Fibroblast of lung (primary cell): ENCODE data around the gene TCF7L1. TPM values are rescaled to one million over a fixed set of nuclear protein-coding genes. Genes with fewer than 3 reads are reported as not detected.

Experiments used
- DNase-seq, 2 donors: peaks; one replicate each; pipeline versions ENCODE4 v3.0.0 to v3.0.0-alpha.2; 2010; ENCODE audit warnings: low read depth in 2 of 2
- H2AFZ ChIP-seq: 2 replicates; pipeline ENCODE4 v1.5.1; 2012; ENCODE audit warnings: low read length, control low read depth, inconsistent platforms
- H3K27ac ChIP-seq: 2 replicates; pipeline ENCODE4 v1.5.1; 2011; ENCODE audit warnings: low read length, control low read depth; ENCODE audit not compliant: insufficient read depth
- H3K27me3 ChIP-seq: 2 replicates; pipeline ENCODE4 v1.5.1; 2011; ENCODE audit warnings: mild to moderate bottlenecking, low read length; ENCODE audit not compliant: control insufficient read depth, insufficient read depth
- H3K36me3 ChIP-seq: 2 replicates; pipeline ENCODE4 v1.5.1; 2011; ENCODE audit warnings: low read length; ENCODE audit not compliant: control insufficient read depth, insufficient read depth
- H3K4me1 ChIP-seq: 2 replicates; pipeline ENCODE4 v1.5.1; 2011; ENCODE audit warnings: low read length; ENCODE audit not compliant: control insufficient read depth, insufficient read depth; ENCODE audit errors: extremely low read depth
- H3K4me2 ChIP-seq: 2 replicates; pipeline ENCODE4 v1.5.1; 2011; ENCODE audit warnings: low read length, control low read depth; ENCODE audit not compliant: insufficient read depth; ENCODE audit errors: extremely low read depth
- H3K4me3 ChIP-seq, 4 experiments: fragments of 200-600 bp in 1 of 4; sonication (generic) in 1 of 4; replicated peaks in 1 of 4; 2 replicates each; pipeline ENCODE4 v1.5.1; 2011 to 2016; ENCODE audit warnings: low read length in 4 of 4, low read depth in 3 of 4, mild to moderate bottlenecking in 3 of 4, control low read depth in 2 of 4, inconsistent platforms in 1 of 4, mixed read lengths in 1 of 4; ENCODE audit not compliant: insufficient read depth in 1 of 4; ENCODE audit errors: control extremely low read depth in 1 of 4
- H3K79me2 ChIP-seq: 2 replicates; pipeline ENCODE4 v1.5.1; 2012; ENCODE audit warnings: mild to moderate bottlenecking, low read length, inconsistent platforms; ENCODE audit not compliant: control insufficient read depth, insufficient read depth
- H3K9ac ChIP-seq: 2 replicates; pipeline ENCODE4 v1.5.1; 2011; ENCODE audit warnings: mild to moderate bottlenecking, low read length, control low read depth; ENCODE audit not compliant: insufficient read depth
- H3K9me3 ChIP-seq: 2 replicates; pipeline ENCODE4 v1.5.1; 2012; ENCODE audit warnings: low read depth, low read length; ENCODE audit not compliant: control insufficient read depth, insufficient read depth
- H4K20me1 ChIP-seq: 2 replicates; pipeline ENCODE4 v1.5.1; 2011; ENCODE audit warnings: low read length; ENCODE audit not compliant: control insufficient read depth, insufficient read depth; ENCODE audit errors: extremely low read depth
- EZH2 ChIP-seq: IDR thresholded peaks from 2 replicates; pipeline ENCODE4 v1.5.1; 2012; ENCODE audit warnings: low read length, control low read depth, mild to moderate bottlenecking; ENCODE audit errors: missing control alignments
- polyA plus RNA-seq, 2 donors: library from polyadenylated mRNA; depleted of rRNA in 1 of 2; stranded (reverse) in 1 of 2; unstranded in 1 of 2; fragments of >200 nt; gene quantifications; 2 replicates each; pipeline ENCODE4 v1.2.1, GENCODE V29; 2011 to 2012; ENCODE audit warnings: missing spikeins in 1 of 2
- total RNA-seq: library from RNA; depleted of rRNA; stranded (reverse); fragments of >200 nt; gene quantifications from 2 replicates; pipeline ENCODE4 v1.2.1, GENCODE V29; 2014
- TF ChIP-seq, protein P1 (sequence below), 2 donors: IDR thresholded peaks in 1 of 2; conservative IDR thresholded peaks in 1 of 2; 1 replicate in 1 of 2; 2 replicates in 1 of 2; pipeline ENCODE4 v1.5.1; 2011 to 2012; ENCODE audit warnings: low read length in 2 of 2, control low read depth in 1 of 2, inconsistent platforms in 1 of 2, low read depth in 1 of 2, mild to moderate bottlenecking in 1 of 2

Gene TCF7L1
- total and polyA plus RNA-seq, 2 donors (not counting 1 experiment from before 2014, with no cell fraction given) = 0.83 to 1.5 TPM

DNA sequence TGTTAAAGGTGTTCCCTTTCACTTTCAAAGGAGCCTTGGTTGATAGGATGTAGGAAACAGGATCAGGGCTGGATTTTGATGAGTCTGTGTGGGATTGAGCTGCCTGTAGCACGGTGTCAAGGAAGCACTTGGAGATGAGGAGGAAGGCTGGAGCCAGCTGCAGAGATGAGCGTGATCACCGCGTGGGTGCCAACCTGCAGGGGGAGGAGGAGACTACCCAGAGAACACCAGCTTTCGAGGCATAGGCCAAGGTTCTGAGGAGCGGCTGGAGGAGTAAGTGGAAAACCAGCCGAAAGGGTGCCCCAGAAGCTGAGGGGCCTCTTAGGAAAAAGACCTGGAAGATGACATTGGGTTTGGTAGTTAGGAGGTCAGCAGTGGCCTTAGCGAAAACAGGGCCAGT, 130.4 kb downstream of the TCF7L1 start:
- Histone ChIP-seq H3K9ac (no peak overlapping the region), H2AFZ (no peak overlapping the region), H3K27ac (no peak overlapping the region), H3K4me2 (no peak overlapping the region), H3K27me3 (no peaks in the 10 kb centered on the region), H3K79me2 (no peaks in the 10 kb centered on the region), H3K36me3 (no peaks in the 10 kb centered on the region), H3K4me3 (no peak overlapping the region), H3K9me3 (no peaks in the 10 kb centered on the region), H3K4me1 (no peaks in the 10 kb centered on the region), H4K20me1 (no peaks in the 10 kb centered on the region)
- DNase-seq = no peak
- no peak for TF ChIP-seq EZH2
- TF ChIP-seq, protein P1, sequence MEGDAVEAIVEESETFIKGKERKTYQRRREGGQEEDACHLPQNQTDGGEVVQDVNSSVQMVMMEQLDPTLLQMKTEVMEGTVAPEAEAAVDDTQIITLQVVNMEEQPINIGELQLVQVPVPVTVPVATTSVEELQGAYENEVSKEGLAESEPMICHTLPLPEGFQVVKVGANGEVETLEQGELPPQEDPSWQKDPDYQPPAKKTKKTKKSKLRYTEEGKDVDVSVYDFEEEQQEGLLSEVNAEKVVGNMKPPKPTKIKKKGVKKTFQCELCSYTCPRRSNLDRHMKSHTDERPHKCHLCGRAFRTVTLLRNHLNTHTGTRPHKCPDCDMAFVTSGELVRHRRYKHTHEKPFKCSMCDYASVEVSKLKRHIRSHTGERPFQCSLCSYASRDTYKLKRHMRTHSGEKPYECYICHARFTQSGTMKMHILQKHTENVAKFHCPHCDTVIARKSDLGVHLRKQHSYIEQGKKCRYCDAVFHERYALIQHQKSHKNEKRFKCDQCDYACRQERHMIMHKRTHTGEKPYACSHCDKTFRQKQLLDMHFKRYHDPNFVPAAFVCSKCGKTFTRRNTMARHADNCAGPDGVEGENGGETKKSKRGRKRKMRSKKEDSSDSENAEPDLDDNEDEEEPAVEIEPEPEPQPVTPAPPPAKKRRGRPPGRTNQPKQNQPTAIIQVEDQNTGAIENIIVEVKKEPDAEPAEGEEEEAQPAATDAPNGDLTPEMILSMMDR (conservative IDR thresholded peaks at IDR 0.05 in 1 of 2, IDR thresholded peaks at IDR 0.05 in 1 of 2; ENCODE audit: low read depth in 1 of 2, low read length in 2 of 2) = no peak

DNA sequence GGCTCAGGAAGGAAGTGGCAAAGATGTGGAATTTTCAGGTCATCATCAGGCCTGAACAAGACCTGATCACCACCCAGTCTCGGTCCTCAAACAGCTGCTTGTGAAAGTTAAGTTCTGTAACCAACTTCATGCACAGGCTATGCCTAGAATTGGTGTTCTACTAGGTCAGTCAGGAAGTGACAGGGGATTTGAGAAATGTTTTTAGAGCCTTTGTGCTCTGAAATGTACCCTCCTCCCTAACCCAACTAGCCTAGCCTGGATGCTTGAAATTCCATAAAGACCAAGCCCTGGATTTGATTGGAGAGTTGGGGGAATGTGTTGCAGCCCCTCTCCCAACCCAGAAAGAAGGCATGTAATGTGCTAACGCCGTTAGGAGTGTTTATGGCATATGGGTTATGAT, 131.3 kb downstream of the TCF7L1 start:
- H3K9ac ChIP-seq = no peak overlapping the region
- no peaks in the 10 kb centered on the region for H3K9me3 ChIP-seq
- TF ChIP-seq, protein P1 (conservative IDR thresholded peaks at IDR 0.05 in 1 of 2, IDR thresholded peaks at IDR 0.05 in 1 of 2; ENCODE audit: low read depth in 1 of 2, low read length in 2 of 2) = no peak
- no peak for TF ChIP-seq EZH2
- no peaks in the 10 kb centered on the region for H4K20me1 ChIP-seq
- H3K4me1 ChIP-seq = no peaks in the 10 kb centered on the region
- H3K27ac ChIP-seq = no peak overlapping the region
- peak in 1 of 2 donors; percentile 86 for DNase-seq
- no peaks in the 10 kb centered on the region for H3K27me3 ChIP-seq
- no peak overlapping the region for H3K4me3 ChIP-seq
- no peak overlapping the region for H2AFZ ChIP-seq
- H3K36me3 ChIP-seq = no peaks in the 10 kb centered on the region
- no peak overlapping the region for H3K4me2 ChIP-seq
- H3K79me2 ChIP-seq = no peaks in the 10 kb centered on the region

DNA sequence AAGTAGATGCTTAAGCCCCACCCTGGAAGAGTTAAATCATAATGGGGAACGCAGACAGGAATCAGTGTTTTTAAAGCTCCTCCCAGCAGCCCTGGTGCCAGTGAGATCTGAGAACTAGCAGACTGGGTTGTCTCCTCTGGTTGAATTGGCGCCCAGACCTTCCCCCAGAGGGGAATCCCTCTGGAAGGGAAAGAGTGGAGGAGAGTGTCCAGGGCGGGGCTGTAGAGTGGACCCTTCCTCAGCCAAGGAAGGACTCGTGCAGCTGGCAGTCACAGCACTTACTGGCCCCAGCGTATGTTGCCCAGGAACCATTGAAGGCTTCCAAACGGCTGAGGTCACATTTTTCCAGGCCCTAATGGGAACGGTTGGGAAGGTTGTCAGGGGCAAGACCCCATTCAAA, 132.1 kb downstream of the TCF7L1 start:
- Histone ChIP-seq H4K20me1 (no peaks in the 10 kb centered on the region), H3K4me1 (no peaks in the 10 kb centered on the region), H3K9ac (no peak overlapping the region), H3K36me3 (no peaks in the 10 kb centered on the region), H3K79me2 (no peaks in the 10 kb centered on the region), H3K9me3 (no peaks in the 10 kb centered on the region), H3K27me3 (no peaks in the 10 kb centered on the region), H3K4me3 (no peak overlapping the region), H2AFZ (no peak overlapping the region), H3K4me2 (no peak overlapping the region), H3K27ac (no peak overlapping the region)
- TF ChIP-seq EZH2 = no peak
- TF ChIP-seq, protein P1 (conservative IDR thresholded peaks at IDR 0.05 in 1 of 2, IDR thresholded peaks at IDR 0.05 in 1 of 2; ENCODE audit: low read depth in 1 of 2, low read length in 2 of 2) = no peak
- no peak for DNase-seq
